ENCODE data around the gene ZNF428.

The ZNF428 gene

DNA sequence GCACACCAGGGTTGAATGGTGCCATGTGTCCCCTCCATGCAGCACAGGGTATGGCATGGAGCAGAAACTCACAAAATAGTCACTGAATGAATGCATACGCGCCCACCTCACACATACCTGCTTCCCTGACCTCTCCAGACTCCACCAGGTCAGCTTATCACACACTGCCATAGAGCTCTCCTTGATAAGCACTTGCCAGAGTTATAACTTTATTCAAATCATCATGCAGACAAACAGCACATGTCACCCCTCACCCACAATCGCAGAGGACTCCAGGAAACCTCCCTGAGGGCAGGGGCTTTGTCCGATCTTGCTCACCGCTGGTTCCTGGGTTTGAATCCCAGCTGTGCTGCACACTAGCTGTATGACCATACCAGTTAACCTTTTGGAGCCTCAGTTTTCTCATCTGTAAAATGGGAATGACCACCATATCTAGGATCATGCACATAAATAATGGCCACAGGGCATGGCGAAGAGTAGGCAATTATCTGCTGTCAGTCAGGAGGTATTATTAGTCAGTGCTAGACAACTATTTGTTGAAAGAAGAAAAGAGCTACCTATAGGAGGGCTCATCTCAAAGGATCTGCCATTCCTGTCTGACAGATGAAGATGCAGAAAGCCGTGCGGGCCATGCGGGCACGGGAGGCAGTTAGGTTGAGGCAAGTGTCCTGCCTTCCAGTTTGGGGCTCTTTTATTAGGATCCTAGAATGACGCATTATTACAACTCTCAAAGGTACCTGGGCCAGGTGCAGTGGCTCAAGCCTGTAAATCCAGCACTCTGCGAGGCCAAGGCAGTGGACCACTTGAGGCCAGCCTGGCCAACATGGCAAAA is 58.1 kb downstream of the ZNF428 start:
- DNase-seq = no peak

DNA sequence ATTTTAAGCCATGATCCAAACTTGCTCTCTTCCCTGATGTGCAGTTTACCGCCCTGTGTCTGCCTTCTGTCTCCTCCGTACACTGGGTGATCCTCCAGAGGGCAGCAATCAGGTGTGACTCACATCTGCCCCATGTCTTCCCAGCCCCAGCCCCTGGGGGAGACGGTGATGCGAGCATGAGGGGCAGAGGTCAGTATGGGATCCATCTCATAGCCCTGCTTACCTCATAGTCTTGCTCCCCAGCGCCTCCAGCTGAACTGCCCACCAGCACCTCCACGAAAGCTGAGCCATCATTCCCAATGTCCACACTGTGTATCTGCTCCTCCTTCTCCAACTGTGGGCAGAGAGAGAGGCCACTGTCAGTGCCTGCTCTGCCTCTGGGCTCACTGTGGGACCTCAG is 58.7 kb downstream of the ZNF428 start:
- no peak for DNase-seq

Data from NK-92 treated with Interleukin-12 subunit alpha and Interleukin-12 subunit beta, amount 100 ng/mL, for 24 hours (cell line).